22Rv1 (cell line): ENCODE data around the gene DAGLA.

Source experiments
- ZFX ChIP-seq: fragments of 450-650 bp; IDR thresholded peaks from 2 replicates; pipeline ENCODE4 v1.6.1; 2017; ENCODE audit warnings: antibody characterized with exemption, borderline replicate concordance
- TF ChIP-seq, protein P1 (sequence below): fragments of 450-650 bp; IDR thresholded peaks from 2 replicates; pipeline ENCODE4 v1.5.1; 2017; ENCODE audit warnings: mild to moderate bottlenecking

- TF ChIP-seq, protein P1, sequence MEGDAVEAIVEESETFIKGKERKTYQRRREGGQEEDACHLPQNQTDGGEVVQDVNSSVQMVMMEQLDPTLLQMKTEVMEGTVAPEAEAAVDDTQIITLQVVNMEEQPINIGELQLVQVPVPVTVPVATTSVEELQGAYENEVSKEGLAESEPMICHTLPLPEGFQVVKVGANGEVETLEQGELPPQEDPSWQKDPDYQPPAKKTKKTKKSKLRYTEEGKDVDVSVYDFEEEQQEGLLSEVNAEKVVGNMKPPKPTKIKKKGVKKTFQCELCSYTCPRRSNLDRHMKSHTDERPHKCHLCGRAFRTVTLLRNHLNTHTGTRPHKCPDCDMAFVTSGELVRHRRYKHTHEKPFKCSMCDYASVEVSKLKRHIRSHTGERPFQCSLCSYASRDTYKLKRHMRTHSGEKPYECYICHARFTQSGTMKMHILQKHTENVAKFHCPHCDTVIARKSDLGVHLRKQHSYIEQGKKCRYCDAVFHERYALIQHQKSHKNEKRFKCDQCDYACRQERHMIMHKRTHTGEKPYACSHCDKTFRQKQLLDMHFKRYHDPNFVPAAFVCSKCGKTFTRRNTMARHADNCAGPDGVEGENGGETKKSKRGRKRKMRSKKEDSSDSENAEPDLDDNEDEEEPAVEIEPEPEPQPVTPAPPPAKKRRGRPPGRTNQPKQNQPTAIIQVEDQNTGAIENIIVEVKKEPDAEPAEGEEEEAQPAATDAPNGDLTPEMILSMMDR = no peak
- TF ChIP-seq ZFX = no peak
These were observed 80.8 kb downstream of the DAGLA start for GRCh38 chr11:61760946-61761345.
